Gastrocnemius medialis (tissue), 4 donors: Measurements from ENCODE around the gene FKBP7.

Source experiments
- POLR2A ChIP-seq, 2 donors: fragments of 450-650 bp; IDR thresholded peaks; one replicate each; pipeline ENCODE4 v1.6.1; 2017; ENCODE audit warnings: antibody characterized with exemption in 2 of 2, mild to moderate bottlenecking in 2 of 2, moderate library complexity in 2 of 2
- TF ChIP-seq, protein P1 (sequence below), 5 experiments: fragments of 450-650 bp in 3 of 5; fragments of 200-600 bp in 2 of 5; sonication (generic) in 2 of 5; IDR thresholded peaks in 4 of 5; conservative IDR thresholded peaks in 1 of 5; 1 replicate in 4 of 5; 2 replicates in 1 of 5; pipeline ENCODE4 v1.5.1; 2016 to 2019; ENCODE audit warnings: antibody characterized with exemption in 5 of 5, mild to moderate bottlenecking in 3 of 5, moderate library complexity in 3 of 5

DNA sequence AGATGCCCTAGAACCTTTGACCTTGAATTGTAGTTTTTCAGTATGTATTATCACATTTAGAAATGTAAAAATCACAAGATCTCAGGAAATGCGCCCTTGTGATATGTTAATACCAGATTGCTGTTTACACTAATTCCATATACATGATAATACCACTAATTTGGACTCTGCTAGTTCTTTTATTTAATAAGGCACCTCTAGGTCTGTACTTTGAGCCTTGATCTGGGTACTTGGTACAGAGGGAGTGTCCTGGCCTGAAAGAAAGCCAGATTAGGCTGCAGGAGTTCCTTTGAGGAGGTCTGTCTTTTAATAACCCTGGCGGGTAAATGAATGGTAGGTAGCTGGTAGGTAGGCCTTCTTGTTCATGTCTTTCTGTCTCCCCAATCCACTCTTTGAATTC is 28.1 kb upstream of the FKBP7 start:
- TF ChIP-seq, protein P1, sequence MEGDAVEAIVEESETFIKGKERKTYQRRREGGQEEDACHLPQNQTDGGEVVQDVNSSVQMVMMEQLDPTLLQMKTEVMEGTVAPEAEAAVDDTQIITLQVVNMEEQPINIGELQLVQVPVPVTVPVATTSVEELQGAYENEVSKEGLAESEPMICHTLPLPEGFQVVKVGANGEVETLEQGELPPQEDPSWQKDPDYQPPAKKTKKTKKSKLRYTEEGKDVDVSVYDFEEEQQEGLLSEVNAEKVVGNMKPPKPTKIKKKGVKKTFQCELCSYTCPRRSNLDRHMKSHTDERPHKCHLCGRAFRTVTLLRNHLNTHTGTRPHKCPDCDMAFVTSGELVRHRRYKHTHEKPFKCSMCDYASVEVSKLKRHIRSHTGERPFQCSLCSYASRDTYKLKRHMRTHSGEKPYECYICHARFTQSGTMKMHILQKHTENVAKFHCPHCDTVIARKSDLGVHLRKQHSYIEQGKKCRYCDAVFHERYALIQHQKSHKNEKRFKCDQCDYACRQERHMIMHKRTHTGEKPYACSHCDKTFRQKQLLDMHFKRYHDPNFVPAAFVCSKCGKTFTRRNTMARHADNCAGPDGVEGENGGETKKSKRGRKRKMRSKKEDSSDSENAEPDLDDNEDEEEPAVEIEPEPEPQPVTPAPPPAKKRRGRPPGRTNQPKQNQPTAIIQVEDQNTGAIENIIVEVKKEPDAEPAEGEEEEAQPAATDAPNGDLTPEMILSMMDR (IDR thresholded peaks at IDR 0.05 in 4 of 5, conservative IDR thresholded peaks at IDR 0.05 in 1 of 5) = no peak
- TF ChIP-seq POLR2A (IDR thresholded peaks at IDR 0.05) = no peak
